Measurements from ENCODE around the gene SOX30.

GRCh38 chr5:157681048-157681447 is 28.8 kb upstream of the SOX30 start:
- no peak for TF ChIP-seq CTCF (IDR thresholded peaks at IDR 0.05)
- no peak for TF ChIP-seq POLR2A (IDR thresholded peaks at IDR 0.05)

All from vagina (tissue), 2 donors.